ENCODE results near the gene HPGD.

The HPGD gene

GRCh38 chr4:174464949-174465348 lies 57.3 kb downstream of the HPGD start:
- DNase-seq: no peak

GRCh38 chr4:174461466-174462106 lies 60.7 kb downstream of the HPGD start:
- DNase-seq: no peak

GRCh38 chr4:174460684-174461083 lies 61.6 kb downstream of the HPGD start:
- DNase-seq: no peak

GRCh38 chr4:174457468-174457867 lies 64.8 kb downstream of the HPGD start:
- peak; percentile 24 for DNase-seq

- DNase-seq: no peak
These were observed 67.3 kb downstream of the HPGD start for GRCh38 chr4:174454815-174455473.

- no peak for DNase-seq
These were observed 70.5 kb downstream of the HPGD start for GRCh38 chr4:174451718-174452296.

GRCh38 chr4:174450786-174451125 lies 71.5 kb downstream of the HPGD start:
- DNase-seq: no peak

GRCh38 chr4:174449944-174450785 lies 72.1 kb downstream of the HPGD start:
- no peak for DNase-seq

- DNase-seq: no peak
These were observed 73.1 kb downstream of the HPGD start for GRCh38 chr4:174449152-174449551.

GRCh38 chr4:174444390-174444789 lies 77.9 kb downstream of the HPGD start:
- no peak for DNase-seq
